Ecto neural progenitor cell (in vitro differentiated cells): ENCODE results near the gene CCDC106.
A peak's percentile ranks its signal among the peaks of the same experiment; 100 is the strongest.

ENCODE experiments used
- DNase-seq: peaks from one replicate; pipeline ENCODE4 v3.0.0-alpha.2; 2018; ENCODE audit warnings: low spot score

CCDC106 gene

GRCh38 chr19:55635856-55636440, 12.1 kb upstream of the CCDC106 start:
- no peak for DNase-seq

- DNase-seq = no peak
Measured at GRCh38 chr19:55636723-55637122, 11.3 kb upstream of the CCDC106 start.

- DNase-seq = no peak
Measured at GRCh38 chr19:55637534-55637933, 10.5 kb upstream of the CCDC106 start.

- no peak for DNase-seq
Measured at GRCh38 chr19:55638864-55639359, 9.1 kb upstream of the CCDC106 start.

- DNase-seq = no peak
Measured at GRCh38 chr19:55640043-55640576, 7.9 kb upstream of the CCDC106 start.

GRCh38 chr19:55640577-55641425, 7.2 kb upstream of the CCDC106 start, which contains the start of gene ZNF580:
Gene ZNF580, plus strand, starts transcription at chr19:55641002. Its CDS starts 1,507 bp downstream, at chr19:55642509.
- DNase-seq = peak; percentile 82

- DNase-seq = no peak
Measured at GRCh38 chr19:55641426-55642152, 6.4 kb upstream of the CCDC106 start.

- DNase-seq = no peak
Measured at GRCh38 chr19:55642153-55643002, 5.6 kb upstream of the CCDC106 start.

GRCh38 chr19:55643003-55643886, 4.8 kb upstream of the CCDC106 start, which contains the start of gene ZNF581:
Gene ZNF581, plus strand, starts transcription at chr19:55643649. Its CDS starts 923 bp downstream, at chr19:55644572.
- DNase-seq = peak; percentile 81

GRCh38 chr19:55643887-55644176, 4.2 kb upstream of the CCDC106 start:
- no peak for DNase-seq

- DNase-seq = no peak
Measured at GRCh38 chr19:55644191-55644833, 3.7 kb upstream of the CCDC106 start.

- DNase-seq = no peak
Measured at GRCh38 chr19:55644842-55645511, 3.0 kb upstream of the CCDC106 start.

GRCh38 chr19:55645512-55645881, 2.5 kb upstream of the CCDC106 start:
- DNase-seq = no peak

- no peak for DNase-seq
Measured at GRCh38 chr19:55646889-55647731, 902 bp upstream of the CCDC106 start.

- no peak for DNase-seq
Measured at GRCh38 chr19:55648585-55649267, 714 bp downstream of the CCDC106 start.

GRCh38 chr19:55649268-55650125, 1.5 kb downstream of the CCDC106 start:
- DNase-seq = no peak

- no peak for DNase-seq
Measured at GRCh38 chr19:55650126-55650557, 2.1 kb downstream of the CCDC106 start.
